Urothelium cell line (cell line): ENCODE data around the gene TBC1D22A.
"Not testable (repeated sequence)": the region's sequence is repeated elsewhere in the genome, so short reads cannot be mapped to it uniquely, and the experiment has no call there.

Source experiments
- DNase-seq: peaks from one replicate; pipeline ENCODE4 v3.0.0; 2011; ENCODE audit warnings: low spot score, mixed read lengths
- FAIRE-seq: peaks from 2 replicates; lab custom pipeline; 2011; peaks lifted over from hg19 to GRCh38; lab: Jason Lieb, UNC

TBC1D22A gene

DNA sequence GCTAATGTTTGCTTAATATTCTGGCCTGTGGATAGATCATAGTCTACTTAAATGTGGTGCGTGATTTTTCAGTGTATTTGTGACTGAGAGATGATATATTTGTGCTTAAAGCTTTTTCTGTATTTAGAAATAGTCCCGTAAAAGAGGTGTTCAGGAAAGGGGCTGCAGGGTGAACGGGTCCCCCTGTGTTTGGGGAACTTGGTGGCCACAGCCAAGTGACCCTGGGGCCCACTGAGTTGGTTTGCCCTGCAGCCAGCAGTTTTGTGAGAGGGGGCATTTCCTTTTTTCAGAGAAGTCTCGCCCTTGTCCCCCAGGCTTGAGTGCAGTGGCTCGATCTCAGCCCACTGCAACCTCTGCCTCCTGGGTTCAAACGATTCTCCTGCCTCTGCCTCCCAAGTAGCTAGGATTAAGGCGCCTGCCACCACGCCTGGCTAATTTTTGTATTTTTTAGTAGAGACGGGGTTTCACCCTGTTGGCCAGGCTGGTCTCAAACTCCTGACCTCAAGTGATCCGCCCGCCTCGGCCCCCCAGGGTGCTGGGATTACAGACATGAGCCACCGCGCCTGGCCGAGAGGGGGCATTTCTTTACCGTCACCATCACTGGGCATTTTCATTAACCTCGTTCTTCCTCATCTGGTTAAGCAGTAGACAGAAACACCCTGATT lies 287.4 kb downstream of the TBC1D22A start:
- not testable (repeated sequence) for DNase-seq, FAIRE-seq

DNA sequence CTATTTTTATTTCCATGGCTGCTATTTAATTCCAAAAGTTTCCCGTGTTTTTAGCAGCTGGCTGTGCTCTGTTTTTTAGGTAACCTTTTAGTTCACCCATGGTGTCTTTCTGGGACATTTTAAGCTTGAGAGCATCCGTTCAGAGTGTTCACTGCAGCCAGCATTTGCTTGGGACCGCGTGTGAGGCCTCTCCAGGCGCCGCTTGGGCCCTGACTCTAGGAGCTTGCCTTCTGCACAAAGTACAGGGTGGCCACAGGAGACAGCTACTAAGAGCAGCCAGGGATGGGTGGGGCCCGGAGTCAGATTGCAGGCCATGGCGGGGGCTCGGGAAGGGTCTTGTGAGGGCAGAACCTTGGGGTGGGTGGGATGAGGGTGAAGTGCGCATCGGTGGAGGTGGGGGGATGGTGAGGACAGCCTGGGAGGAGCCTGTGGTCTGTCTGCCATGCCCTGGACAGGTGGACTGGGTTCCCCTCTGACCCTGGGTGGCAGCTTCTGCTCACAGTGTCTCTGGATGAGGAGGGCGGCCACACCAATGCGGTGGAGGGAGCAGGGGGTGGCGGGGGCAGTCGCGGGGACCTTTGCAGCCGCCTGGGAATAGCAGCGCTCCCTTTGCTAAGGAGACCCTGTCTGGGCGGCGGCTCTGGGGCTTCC lies 288.1 kb downstream of the TBC1D22A start:
- no peak for DNase-seq
- FAIRE-seq, result no peak

DNA sequence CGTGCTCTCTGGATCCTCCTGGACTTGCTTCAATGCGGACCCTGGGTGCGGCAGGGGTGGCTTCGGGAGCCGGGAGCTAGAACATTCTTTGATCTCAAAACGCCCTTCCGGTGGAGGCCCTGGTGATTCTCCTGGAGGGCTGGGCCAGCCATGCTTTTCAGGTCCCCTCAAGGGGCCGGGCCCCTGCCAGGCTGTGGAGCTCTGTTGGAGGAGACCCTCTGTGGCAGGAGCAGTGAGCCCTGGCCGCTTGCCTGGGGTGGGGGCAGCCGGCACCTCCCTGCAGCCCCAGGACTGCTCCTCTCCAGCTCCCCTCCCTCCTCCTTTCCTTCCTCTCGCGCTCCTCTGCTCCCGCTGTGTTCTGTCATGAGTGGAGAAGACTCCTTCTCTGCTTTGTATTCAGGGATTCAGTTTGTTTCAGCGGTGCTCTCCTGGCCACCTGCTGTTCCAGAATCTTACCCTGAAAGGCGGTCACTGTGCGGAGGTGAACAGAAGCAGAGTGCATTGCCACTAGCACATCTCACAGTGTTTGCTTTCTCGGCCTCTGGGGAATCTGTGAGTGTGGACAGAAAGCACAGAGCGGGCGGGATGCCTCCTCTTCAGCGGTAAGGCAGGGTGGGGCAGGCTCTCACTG lies 289.1 kb downstream of the TBC1D22A start:
- DNase-seq (no peak), FAIRE-seq (no peak)

GRCh38 chr22:47052236-47053012 lies 290.0 kb downstream of the TBC1D22A start:
- DNase-seq, result no peak
- no peak for FAIRE-seq

GRCh38 chr22:47053013-47053725 lies 290.7 kb downstream of the TBC1D22A start:
- DNase-seq, result no peak

GRCh38 chr22:47053726-47054141 lies 291.3 kb downstream of the TBC1D22A start:
- FAIRE-seq (no peak), DNase-seq (no peak)

More at GRCh38 chr22:47053013-47053725, 290.7 kb downstream of the TBC1D22A start:
- peak; percentile 76 for FAIRE-seq

DNA sequence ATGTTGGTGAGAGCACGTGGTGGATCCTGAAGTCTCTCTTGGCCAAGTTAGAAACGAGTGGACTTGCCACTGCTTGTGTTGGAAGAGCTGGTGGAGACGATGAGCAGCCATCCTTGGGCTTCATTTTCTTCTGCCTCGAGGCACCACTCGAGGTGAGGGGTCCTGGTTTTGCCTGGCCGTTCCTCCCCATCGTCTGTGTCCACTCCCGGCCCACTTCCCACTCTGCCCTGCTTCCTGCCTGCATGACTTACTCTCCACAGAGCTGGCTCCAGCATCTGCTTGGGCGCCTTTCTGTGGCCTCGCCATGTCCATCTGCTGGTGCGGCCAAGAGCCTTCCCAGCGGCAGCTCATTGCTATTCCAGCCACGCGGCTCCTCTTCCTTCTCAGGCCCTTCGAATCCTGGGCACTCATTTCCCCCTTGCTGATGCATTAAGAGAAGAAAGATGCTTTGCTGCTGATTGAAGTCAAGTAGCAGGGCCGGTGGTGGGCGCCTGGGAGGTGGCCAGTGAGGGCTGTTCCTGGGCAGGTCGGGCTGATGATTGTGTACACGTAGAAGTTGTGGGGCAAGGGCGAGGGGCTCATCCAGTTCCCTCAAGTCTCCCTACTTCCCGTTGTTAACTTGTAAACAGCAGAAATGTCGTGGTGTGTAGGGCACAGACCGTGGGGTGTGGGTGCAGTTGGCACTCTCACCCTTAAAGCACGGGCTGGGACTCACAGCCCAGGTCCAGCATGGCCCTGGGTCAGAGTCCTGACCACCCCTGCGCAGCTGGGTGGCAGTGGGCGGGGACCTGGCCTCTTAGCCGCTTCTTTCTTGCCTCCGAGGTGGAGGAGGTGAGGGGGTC lies 292.0 kb downstream of the TBC1D22A start:
- DNase-seq (no peak), FAIRE-seq (no peak)

GRCh38 chr22:47055073-47055355 lies 292.6 kb downstream of the TBC1D22A start:
- DNase-seq (no peak), FAIRE-seq (no peak)

- no peak for FAIRE-seq
- no peak for DNase-seq
Observed at GRCh38 chr22:47055461-47055860, 293.0 kb downstream of the TBC1D22A start.

GRCh38 chr22:47055921-47056320 lies 293.5 kb downstream of the TBC1D22A start:
- DNase-seq (no peak), FAIRE-seq (no peak)

- FAIRE-seq (no peak), DNase-seq (no peak)
Observed at GRCh38 chr22:47056361-47056760, 293.9 kb downstream of the TBC1D22A start.

DNA sequence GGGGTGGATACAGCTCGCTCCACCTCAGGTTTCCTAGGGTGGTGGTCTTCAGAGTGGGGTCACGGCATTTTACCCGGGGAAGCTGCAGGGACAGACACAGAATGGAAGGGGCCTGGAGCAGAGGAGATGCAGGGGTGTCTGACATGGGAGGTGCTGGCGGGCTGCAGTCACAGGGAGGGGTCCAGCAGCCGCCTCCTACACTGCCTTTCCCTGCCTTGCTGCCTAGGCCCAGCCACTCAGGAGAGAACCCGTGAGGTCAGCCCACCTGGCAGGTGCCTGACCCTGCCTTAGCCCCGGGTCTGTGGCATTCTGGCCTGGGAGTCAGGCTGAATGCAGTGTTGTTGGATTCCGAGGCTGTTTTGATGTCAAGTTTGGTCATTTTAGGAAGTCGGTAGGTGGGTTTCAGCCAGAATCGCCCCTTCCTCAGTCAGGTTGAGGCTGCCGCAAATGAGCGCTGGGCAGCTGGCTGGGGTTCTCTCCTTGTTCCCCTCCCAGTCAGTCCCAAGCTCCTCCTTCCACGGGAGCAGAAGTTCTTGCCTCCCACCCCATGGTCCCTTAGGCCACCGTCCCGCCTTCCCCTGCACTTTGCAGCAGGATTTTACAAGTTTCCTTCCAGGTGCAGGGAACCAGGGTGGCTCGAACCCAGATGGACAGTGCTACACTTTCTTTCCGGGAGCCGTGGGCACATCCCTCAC lies 294.5 kb downstream of the TBC1D22A start:
- DNase-seq (no peak), FAIRE-seq (no peak)

- DNase-seq (no peak), FAIRE-seq (no peak)
Observed at GRCh38 chr22:47057916-47058585, 295.6 kb downstream of the TBC1D22A start.

GRCh38 chr22:47059076-47059475 lies 296.6 kb downstream of the TBC1D22A start:
- FAIRE-seq (no peak), DNase-seq (no peak)

DNA sequence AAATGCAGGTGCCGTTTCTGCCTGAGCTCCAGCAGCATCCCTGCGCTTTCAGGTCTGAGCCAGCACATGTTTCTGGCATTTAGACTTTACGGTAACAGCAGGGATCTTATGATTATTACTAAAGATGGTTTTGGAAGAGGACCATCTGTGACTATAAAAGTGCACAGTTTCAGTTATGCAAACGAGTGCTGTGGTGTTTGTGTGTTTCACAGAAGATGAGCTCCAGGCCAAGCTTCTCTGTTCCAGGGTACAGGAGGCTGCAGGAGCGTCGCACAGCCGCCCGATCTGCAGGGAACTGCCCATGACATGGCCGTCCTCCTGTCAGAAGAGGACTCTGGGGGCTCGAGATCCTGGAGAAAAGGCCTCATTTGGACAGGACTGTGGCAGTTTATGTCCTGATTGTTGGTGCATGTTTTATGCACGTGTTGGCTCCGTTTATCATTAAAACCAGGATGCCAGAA lies 297.3 kb downstream of the TBC1D22A start:
- FAIRE-seq (no peak), DNase-seq (no peak)

DNA sequence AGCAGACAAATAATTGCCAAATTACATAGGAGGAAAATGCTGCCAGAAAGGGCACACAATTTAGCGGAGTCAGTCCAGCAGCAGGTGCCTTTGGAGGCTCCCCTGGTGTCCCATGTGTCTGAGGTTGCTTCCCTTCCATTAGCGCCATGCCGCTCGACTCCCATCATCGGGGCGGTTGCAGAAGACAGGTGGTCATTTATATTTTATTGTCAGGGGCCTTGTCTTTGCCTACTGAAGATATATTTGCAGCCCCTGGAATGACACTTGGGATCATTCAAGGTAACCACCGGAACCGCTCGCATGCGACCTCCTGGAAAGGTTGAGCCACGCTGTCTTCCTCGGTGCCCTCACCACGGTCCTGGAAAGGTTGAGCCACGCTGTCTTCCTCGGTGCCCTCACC lies 298.3 kb downstream of the TBC1D22A start:
- no peak for FAIRE-seq
- DNase-seq, result no peak

DNA sequence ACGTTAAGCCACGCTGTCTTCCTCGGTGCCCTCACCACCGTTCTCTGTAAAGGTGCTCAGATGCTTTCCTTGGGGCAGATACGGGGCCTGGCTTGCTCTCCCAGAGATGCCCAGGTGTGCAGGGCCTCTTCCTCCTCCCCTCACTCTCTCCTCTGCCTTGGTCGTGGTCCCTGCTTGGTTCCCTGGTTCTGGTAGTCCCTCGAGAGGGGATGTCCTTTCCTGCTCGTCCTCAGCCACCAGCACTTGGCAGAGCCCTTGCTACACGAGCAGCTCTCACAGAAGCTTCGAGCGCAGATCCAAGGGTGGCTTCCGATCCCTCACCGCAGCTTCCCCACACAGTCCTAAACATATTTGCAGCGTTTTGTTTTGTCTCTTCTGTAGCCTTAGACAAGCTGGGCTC lies 298.8 kb downstream of the TBC1D22A start:
- DNase-seq, result no peak
- no peak for FAIRE-seq

- FAIRE-seq (no peak), DNase-seq (no peak)
Observed at GRCh38 chr22:47062126-47062525, 299.7 kb downstream of the TBC1D22A start.

DNA sequence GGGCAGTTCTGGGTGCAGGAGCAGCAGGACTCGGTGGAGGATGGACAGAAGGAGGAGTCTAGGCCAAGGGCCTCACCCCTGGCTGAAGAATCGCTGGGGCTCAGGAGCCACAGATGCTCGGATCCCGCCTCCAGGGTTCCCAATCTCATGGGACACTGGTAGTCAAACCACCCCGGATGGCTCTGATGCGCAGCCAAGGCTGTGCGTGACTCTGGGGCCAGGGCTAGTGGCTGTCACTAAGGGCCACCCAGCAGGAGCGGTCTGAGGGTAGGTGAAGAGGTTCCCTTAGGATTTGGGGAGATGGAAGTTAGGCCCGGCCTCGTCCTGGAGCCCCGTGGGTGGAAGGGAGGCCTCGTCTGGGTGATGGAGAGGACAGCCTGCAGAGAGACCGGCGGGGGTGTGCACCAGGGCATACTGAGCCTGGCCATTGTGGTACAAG lies 300.6 kb downstream of the TBC1D22A start:
- DNase-seq (no peak), FAIRE-seq (no peak)
